Erythroblast (primary cell): ENCODE results near the gene CNDP2.

Source experiments
- GATA1 ChIP-seq: IDR thresholded peaks from 2 replicates; pipeline ENCODE4 v1.6.1; 2011; ENCODE audit warnings: low read depth, mild to moderate bottlenecking, control low read depth, low read length, moderate library complexity
- POLR2A ChIP-seq: IDR thresholded peaks from 2 replicates; pipeline ENCODE4 v1.6.1; 2011; ENCODE audit warnings: mild to moderate bottlenecking, low read length

DNA sequence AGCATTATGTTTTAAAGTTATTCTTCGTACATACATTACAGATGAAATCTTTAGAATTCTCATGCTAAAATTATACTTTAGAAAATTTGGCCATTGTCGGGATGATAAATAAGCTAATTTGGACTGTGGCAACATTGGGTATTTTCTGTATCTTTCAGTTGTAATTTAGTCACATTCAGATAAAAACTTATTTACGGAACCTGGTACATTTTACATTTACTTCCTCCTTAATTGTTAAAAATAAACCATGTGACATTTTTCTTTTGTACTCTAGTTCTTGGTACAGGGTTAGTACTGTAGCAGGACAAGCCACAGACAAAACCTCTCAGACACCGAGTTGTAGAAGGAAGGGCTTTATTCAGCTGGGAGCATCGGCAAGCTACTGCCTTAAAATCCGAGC, 4.2 kb downstream of the CNDP2 start:
- TF ChIP-seq POLR2A (no peak), GATA1 (no peak)
